GM19099 (cell line): ENCODE measurements around the gene MTR.

Source experiments
- POLR2A ChIP-seq: IDR thresholded peaks from 3 replicates; pipeline ENCODE4 v1.6.1; 2011; ENCODE audit warnings: low read depth; ENCODE audit not compliant: insufficient read length; ENCODE audit errors: extremely low read depth

Gene MTR

GRCh38 chr1:236808005-236808404 lies 12.9 kb downstream of the MTR start:
- TF ChIP-seq POLR2A, result no peak

DNA sequence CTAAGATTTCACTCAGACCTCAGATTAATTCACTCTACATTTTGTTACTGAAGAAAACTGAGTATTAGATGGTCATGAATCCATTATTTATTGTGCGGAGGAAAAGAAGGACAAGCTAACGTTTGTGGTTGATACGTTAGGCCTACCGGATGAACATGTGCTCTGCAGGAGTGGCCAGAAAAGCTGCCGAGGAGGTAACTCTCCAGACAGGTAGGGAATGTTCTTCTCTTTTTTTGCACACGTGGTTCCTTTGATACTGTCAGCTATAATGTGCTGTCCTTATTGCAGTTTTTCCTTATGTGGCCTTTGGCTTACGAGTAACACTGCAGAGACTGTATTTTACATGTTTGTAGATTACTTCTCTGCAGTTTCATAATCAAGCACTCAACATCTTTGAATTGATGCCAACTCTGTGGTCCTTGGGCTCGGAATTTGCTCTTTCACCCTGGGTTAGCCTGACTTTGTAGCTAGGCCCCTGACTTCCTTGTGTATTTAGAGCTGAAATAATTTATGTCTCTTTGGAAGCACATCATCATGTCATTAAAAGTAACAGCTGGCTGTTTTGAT lies 13.6 kb downstream of the MTR start:
- TF ChIP-seq POLR2A, result no peak

DNA sequence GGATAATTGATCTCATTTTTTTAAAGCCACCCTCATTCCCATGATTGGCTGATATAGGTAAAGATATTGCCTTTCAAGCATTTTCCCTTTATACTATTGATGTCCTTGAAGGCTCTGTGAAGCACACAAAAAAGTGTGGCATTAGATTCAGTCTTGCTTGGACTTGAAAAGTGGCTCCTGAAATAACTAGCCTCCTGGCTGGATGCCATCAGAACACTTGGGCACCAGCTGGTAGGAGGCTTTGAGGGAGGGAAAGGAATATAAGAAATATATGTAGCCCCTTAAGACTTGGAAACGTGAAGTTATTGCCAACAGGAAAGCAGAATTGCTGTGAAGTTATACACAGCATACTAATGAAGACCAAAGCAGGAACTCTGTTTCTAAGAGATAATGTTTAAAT lies 14.1 kb downstream of the MTR start:
- no peak for TF ChIP-seq POLR2A

DNA sequence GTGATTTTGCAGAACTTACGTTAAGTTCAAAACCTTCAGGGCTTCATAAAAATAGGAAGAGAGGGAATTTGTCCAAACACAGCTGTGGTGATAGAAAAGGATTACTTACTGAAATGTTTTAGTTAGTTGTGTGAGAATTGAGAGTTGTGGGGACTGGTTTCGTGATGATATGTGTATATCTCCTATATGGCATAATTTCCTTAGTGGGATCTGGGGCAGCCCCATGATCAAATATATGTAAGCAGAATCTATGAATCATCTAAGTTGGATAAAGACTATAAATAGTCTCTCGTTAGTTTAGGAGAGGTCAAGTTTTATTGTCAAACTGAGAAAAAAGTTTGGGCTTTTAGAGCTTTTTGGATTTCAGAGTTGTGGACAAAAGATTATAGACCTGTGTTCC lies 14.9 kb downstream of the MTR start:
- no peak for TF ChIP-seq POLR2A

DNA sequence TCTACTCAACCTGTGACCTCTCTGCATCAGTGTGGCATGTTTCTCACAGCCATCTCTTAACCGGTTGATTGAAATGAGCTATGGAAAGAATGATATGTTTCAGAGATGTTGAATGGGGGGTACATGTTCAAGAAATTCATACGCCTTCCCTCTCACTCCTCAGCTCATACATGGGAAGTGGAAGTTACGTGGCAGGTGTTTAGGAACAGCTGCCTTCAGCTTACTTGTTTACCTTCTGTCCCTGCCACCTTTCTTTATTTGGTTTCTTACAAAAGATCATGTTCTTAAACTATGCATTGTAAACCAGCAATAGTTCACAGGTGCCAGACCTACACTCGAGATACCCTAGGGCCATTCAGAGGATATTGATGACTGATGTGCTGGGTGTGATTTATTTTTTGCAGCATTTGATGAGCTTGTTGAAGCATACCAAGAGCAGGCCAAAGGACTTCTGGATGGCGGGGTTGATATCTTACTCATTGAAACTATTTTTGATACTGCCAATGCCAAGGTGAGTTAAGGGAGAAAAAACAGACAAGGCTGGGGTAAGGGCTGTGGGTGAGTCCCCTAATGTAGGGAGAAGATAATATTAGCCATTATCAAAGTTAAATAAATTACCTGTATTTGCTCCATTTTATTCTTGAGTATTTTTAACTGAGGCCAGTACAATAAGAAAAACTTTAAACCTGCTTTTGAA lies 17.4 kb downstream of the MTR start:
- TF ChIP-seq POLR2A, result no peak

GRCh38 chr1:236815941-236816340 lies 20.8 kb downstream of the MTR start:
- TF ChIP-seq POLR2A, result no peak

- TF ChIP-seq POLR2A, result no peak
Measured at GRCh38 chr1:236819856-236820255, 24.8 kb downstream of the MTR start.

GRCh38 chr1:236821091-236821627 lies 26.1 kb downstream of the MTR start:
- TF ChIP-seq POLR2A, result no peak

DNA sequence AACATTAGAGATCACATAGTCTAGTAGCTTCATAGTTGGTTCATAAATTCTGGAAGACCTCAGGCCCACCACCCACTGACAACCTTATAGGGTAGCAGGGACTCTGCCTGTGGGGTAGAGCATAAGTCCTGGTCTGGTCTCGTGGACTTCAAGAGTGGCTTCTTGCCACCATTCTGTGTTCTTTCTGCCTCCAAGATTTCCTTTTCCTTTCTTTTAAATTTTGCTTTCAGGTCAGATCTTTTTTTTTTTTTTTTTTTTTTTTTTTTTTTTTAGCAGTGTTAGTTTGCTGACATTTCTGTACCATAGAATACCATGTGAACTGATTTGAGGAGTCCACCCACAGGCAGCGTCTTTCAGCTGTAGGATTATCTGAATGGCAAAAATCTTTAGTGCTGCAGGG lies 28.5 kb downstream of the MTR start:
- no peak for TF ChIP-seq POLR2A

DNA sequence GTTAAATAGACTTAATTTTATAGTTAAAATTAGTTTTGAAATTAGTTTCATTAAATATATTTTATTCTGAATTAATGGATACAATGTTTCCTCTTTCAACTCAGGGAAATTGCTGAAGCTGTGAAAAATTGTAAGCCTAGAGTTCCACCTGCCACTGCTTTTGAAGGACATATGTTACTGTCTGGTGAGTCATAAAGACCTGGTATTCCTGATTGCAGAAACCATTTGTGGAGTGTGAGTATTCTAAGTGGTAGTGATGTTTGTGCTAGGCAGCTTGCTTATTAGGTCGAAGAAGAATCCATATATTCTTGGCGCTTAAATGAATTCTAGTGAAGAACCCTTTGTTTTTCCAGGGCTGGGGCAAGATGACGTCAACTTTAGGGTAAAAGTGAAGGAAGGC lies 34.0 kb downstream of the MTR start:
- no peak for TF ChIP-seq POLR2A

- TF ChIP-seq POLR2A, result no peak
Measured at GRCh38 chr1:236830116-236830515, 35.0 kb downstream of the MTR start.

DNA sequence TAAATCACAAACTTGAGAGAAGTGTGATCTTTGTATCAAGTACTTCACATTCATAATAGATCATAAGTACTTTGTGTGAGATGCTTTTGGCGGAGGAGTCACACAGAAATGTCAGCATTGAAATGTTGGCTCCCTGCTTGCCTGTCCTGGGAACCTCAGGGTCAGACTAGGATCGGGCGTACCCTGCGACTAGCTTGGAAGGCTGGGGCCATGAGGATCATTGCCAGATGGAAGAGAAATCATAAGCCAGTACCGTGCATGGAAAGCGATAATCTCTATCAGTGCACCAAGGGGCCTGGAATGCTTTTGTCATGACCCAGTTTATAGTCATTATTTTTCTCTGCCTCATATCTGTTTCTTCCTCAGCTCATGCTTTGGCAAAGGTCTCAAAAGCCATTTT lies 35.5 kb downstream of the MTR start:
- no peak for TF ChIP-seq POLR2A

DNA sequence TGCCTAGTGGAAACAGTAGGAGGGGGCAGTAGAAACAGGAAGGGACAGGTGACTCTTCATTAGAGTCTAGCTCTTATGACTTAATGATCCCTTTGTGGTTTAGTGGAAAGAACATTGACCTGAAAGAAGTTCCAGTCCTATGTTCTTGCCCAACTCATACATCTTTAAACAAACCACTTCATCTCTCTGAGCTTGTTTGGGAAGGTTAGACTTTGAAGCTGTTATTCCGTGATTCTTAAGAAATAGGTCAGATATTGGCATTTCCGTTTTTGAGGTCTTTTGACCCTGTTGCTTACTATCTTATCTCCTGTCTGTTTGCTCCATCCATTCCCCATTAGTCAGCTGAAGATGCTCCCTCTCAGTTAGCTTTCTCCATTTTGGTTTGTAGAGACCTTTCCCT lies 38.5 kb downstream of the MTR start:
- TF ChIP-seq POLR2A, result no peak

- TF ChIP-seq POLR2A, result no peak
Measured at GRCh38 chr1:236834876-236835275, 39.8 kb downstream of the MTR start.

DNA sequence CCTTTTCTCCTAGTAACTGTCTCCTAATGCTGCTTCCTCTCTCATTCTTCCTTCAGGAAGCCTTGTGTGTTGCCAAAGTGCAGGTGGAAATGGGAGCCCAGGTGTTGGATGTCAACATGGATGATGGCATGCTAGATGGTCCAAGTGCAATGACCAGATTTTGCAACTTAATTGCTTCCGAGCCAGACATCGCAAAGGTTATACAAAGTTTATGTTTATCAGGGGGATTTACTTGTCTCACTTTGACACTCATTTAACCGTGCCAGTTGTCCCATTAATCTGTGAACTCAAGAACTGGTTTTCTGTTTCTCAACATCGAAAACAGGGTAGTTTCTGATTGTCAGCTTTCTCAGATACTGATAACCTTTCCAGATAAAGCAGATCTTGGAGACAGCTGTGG lies 40.4 kb downstream of the MTR start:
- TF ChIP-seq POLR2A, result no peak

DNA sequence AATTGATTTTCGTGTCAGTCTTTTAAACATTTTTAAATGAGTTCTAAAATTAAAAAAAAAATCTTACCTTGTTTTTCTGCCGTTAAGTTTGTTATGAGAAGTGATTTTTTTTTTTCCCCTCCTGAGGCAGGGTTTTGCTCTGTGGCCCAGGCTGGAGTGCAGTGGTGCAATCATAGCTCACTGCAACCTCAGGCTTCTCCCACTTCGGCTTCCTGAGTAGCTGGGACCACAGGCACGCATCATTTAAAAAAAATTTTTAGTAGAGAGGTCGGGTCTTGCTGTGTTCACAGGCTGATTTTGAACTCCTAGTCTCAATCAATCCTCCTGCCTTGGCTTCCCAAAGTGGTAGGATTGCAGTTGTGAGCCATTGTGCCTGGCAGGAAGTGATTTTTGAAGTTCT lies 41.1 kb downstream of the MTR start:
- no peak for TF ChIP-seq POLR2A

GRCh38 chr1:236837115-236837514 lies 42.0 kb downstream of the MTR start:
- no peak for TF ChIP-seq POLR2A

GRCh38 chr1:236837897-236838296 lies 42.8 kb downstream of the MTR start:
- no peak for TF ChIP-seq POLR2A

DNA sequence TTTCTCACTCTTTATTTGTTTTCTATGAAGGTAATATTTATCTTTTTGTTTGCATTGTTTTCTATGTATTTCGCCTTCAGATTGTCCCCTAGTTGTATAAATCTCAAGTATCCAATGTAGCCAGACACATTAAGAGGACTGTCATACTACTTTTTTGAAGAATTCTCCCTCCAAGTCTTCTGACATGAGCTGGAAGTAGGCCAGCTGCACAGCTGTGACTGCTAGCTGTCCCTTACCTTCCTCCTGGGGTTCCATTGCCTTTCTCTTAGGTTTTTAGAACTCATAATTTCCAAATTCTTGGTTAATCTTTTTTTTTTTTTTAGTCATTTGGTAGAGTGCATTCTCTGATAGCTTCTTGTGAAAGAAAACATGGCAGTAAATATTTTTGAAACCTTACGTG lies 46.2 kb downstream of the MTR start:
- no peak for TF ChIP-seq POLR2A
